Activated CD4-positive, alpha-beta T cell treated with anti-CD3 and anti-CD28 coated beads, Interleukin-2, amount 50 U/mL, for 16 hours (primary cell): Measurements from ENCODE around the gene MSI2.

Source experiments
- DNase-seq: peaks from one replicate; pipeline ENCODE4 v3.0.0-alpha.2; 2020

Gene MSI2

GRCh38 chr17:57323391-57323790, 67.1 kb downstream of the MSI2 start:
- DNase-seq: no peak

GRCh38 chr17:57324060-57324459, 67.7 kb downstream of the MSI2 start:
- no peak for DNase-seq

- no peak for DNase-seq
Observed at GRCh38 chr17:57324631-57325030, 68.3 kb downstream of the MSI2 start.

- no peak for DNase-seq
Observed at GRCh38 chr17:57326336-57326735, 70.0 kb downstream of the MSI2 start.

GRCh38 chr17:57326764-57327163, 70.4 kb downstream of the MSI2 start:
- no peak for DNase-seq

GRCh38 chr17:57327176-57327970, 71.0 kb downstream of the MSI2 start:
- DNase-seq: peak; percentile 3

- no peak for DNase-seq
Observed at GRCh38 chr17:57328109-57328882, 72.0 kb downstream of the MSI2 start.

- no peak for DNase-seq
Observed at GRCh38 chr17:57329380-57330214, 73.3 kb downstream of the MSI2 start.

- DNase-seq: no peak
Observed at GRCh38 chr17:57330587-57330986, 74.3 kb downstream of the MSI2 start.

- no peak for DNase-seq
Observed at GRCh38 chr17:57331423-57331822, 75.1 kb downstream of the MSI2 start.

GRCh38 chr17:57332501-57332900, 76.2 kb downstream of the MSI2 start:
- DNase-seq: no peak

- DNase-seq: no peak
Observed at GRCh38 chr17:57335195-57335792, 79.0 kb downstream of the MSI2 start.

GRCh38 chr17:57337390-57337789, 81.1 kb downstream of the MSI2 start:
- DNase-seq: no peak

GRCh38 chr17:57338257-57338914, 82.1 kb downstream of the MSI2 start:
- DNase-seq: no peak

- no peak for DNase-seq
Observed at GRCh38 chr17:57340160-57340981, 84.0 kb downstream of the MSI2 start.

GRCh38 chr17:57341611-57342540, 85.6 kb downstream of the MSI2 start:
- no peak for DNase-seq

GRCh38 chr17:57342963-57343589, 86.8 kb downstream of the MSI2 start:
- DNase-seq: no peak

- no peak for DNase-seq
Observed at GRCh38 chr17:57343717-57344116, 87.4 kb downstream of the MSI2 start.

GRCh38 chr17:57344261-57344660, 87.9 kb downstream of the MSI2 start:
- DNase-seq: no peak
